GM19372 (cell line): ENCODE measurements around the gene FARP1.

Experiments
- ATAC-seq: cut with Tn5 transposase; IDR thresholded peaks from one replicate; pipeline ENCODE4 v1.9.1; 2021; ENCODE audit warnings: mild to moderate bottlenecking, low read depth, moderate library complexity; ENCODE audit not compliant: unreplicated experiment

Gene FARP1

DNA sequence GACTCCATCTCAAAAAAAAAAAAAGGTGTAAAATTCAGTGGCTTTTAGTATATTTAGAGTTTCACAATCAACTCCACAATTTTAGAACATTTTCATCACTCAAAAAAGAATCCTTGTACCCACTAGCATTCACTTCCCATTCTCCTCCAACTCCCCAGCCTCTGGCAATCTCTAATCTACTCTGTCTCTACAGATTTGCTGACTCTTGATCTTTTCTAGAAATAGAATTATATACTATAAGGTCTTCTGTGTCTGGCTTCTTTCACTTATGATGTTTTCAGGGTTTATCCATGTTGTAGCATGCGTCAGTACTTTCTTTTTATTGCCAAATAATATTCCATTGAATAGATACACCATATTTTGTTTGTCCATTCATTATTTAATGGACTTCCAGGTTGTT, 8.0 kb upstream of the FARP1 start:
- no peak for ATAC-seq

DNA sequence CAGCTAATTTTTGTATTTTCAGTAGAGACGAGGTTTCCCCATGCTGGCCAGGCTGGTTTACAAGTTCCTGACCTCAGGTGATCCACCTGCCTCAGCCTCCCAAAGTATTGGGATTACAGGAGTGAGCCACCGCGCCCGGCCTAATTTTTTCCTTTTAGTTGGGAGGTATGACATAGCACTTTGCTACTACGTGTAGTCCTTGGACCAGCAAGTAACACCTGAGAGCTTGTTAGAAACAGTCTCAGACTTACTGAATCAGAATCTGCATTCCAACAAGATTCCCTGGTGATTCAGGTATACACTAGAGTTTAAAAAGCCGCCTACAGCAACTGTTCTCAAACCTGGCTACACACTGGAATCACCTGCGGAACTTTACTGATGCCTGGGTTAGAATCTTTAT, 1.8 kb upstream of the FARP1 start:
- no peak for ATAC-seq

DNA sequence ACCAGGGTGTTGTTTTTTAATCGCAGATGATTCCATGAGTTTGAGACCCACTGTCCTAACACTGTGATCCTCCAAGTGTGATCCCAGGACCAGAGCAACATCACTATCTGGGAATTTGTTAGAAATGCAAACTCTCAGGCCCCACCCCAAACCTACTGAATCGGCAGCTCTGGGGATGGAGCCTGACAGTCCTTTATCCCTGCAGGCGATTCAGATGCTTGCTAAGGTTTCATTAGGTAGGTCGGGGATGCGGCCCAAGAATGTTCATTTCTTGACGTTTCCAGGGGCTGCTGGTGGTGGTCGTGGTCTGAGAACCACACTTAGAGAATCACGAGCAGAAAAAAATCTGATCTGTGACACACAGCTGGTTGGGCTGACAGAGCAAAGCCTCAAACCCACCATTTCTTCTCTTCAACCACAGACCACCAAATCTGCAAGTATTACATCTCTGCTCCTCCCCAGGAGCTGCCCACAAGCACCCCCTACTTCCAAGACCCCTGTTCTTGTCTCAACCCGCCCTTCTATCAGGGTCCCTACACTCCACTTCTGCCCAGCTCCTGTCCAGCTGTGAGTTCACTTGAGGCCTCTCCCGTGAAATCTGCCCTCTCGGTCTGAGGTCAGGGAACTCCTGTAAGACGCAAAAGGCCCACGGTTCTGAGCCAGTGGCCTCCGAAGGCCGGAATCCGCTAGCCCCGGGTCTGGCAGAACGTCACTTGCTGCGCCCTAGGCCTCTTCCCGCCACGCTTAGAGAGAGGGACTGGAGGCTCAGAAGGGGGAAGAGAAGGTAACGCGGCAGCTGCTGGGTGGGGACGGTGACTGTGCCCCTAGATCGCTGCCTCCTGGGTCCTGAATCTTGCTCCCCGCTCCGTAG, 1.1 kb upstream of the FARP1 start:
- ATAC-seq, result no peak

DNA sequence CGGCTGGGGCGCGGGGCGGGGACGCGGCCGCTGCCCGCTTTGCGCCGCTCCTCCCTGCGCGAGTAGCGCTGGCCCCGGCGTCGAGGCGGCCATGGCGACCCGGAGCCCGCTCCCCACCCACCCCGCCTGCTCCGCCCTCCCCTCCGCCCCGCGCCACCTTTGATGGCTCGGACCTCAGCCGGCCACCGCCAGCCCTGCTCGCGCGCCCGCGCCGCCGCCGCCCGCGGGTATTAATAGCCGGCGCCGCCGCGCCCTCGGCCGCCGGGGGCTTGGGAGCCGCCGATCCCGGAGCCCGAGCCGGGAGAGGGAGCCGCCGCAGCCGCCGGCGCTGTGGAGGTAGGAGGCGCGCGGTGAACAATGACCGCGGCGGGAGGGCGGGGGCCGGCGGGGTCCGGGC, 261 bp downstream of the FARP1 start:
- peak; percentile 33 for ATAC-seq

DNA sequence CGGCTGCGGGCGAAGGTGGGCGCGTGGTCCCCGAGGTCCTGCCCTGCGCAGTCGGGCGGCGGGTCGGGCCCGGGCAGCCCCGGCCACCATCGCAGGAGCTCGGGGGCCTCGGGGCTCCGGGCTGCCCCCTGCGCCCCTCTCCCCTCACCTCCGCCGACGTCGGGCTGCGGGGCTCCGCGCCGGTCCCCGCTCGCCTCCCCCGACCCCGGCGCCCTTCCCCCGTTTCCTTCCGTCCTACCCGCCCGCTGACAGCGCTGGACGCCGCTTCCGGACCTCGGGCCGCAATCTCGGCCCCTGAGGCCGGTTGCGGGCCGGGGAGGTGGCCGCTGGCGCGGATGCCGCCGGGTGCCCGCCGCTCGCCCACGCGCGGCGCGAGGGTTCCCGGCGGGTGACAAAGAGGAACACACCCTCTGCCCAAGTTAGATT, 720 bp downstream of the FARP1 start:
- peak; percentile 5 for ATAC-seq

DNA sequence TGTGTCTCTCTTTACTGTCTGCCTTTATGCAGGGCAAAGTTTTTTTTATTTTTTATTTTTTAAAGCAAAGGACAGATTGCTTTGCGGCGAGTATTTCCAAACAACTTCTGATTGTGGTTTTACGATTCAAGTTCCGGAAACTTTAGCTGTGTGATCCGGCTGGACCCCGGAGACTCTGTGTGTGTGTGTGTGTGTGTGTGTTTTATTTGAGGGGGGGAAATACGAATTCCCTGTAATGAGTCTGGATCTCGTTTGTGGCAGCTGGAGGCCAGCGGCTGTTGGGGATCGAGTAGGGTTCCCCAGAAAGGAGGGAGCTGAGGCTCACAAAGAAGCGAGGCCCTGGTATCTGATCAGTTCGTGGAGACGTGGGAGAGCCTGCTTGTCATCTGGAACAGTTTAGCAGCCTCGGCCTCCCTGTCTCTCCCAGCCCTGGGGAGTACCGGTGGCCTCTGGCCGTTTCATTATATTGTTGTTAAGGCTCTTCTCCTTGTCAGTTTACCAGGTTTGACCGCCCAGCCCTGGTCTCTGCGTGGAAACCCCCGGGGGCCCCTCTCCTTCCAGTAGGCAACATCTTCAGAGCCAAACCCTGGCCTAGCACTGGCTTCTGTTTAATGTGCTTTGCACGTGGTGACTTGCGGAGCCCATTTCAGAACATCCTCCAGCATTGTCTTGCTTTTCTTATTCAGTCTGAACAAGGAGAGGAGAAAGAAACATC, 1.3 kb downstream of the FARP1 start:
- no peak for ATAC-seq

DNA sequence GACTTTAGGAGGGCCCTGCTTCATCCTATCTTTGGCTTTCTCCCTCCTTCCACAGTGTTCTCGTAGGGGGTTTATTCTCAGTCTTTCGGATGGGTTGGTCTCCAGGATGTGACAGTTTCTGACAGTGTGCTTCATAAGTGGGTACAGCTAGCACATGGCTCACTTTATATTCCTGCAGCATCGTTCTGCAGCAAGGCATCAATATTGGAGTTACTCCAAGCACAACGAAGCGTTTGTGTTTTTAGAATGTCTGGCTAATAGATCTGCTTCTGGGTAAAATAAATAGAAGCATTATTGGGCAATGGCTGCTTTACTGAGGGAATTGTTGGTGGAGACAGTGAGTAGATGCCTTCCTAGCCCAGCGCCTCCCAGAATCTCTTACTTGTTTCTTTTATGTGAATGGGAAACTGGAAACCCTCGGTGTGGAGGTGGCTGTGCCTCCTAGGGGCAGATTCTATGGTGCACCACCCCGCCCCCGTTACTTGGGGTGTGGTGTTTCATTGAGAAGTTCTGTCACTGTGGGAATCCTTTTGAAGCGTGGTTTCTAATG, 2.0 kb downstream of the FARP1 start:
- ATAC-seq, result no peak

DNA sequence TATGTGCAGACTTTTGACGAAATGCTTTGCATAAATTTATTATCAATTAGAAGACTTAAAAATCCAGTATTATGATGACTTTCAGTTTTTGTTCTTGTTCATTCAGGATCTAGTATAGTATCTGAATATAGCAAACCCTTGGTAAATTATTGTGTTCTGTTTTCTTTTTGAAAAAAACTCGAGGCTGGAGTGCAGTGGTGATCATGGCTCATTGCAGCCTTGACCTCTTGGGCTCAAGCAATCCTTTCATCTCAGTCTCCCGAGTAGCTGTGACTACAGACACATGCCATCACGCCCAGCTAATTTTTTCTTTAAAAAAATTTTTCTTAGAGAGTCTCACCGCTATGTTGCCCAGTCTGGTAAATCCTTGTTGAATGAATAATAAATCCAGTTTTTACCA, 4.6 kb downstream of the FARP1 start:
- ATAC-seq, result no peak

DNA sequence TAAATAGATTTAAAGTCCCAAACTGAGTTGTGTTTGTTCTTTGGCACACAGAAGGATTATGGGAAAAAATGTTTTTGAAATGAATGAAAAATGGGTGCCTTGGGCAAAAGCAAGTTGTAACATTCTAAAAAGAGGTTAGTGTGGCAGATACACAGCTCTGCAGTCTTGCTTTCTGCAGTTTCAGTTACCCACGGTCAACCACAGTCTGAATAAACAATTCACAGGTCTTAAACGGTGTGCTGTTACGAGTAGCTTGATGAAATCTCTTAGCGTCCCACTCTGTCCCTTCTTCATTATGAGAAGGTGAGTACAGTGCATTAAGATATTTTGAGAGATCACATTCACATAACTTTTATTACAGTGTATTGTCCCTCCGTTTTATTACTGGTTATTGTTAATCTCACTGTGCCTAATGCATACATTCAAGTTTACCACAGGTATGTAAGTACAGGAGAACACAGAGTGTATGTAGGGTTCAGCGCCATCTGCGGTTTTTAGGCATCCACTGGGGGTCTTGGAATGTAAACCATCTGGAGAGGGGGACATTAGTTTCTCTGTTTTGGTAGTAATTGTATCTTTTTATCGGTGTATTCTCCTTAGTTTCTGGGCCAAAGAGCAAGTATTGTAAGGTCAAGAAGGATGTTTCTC, 8.1 kb downstream of the FARP1 start:
- no peak for ATAC-seq

DNA sequence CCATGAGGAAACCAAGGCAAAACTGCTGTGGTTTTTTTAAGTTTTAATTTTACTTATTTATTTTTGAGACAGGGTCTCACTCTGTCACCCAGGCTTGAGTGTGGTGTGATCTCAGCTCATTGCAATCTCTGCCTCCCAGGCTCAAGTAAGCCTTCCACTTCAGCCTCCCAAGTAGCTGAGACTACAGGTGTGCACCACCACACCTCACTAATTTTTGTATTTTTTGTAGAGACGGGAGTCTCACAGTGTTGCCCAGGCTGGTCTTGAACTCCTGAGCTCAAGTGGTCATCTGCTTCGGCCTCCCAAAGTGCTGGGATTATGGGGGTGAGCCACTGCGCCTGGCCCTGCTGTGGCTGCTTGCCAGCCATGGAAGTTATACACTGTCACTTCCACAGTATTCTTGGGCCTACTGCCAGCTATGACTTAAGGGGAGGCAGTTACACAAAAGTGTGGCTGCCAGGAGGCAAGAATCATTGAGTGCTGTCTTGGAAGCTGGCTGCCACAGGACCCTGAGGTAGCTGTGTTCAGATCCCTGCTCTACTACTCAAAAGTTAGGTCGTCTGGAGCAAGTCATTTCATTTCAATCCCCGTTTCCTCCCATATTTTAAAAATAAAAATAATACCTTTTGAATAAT, 12.7 kb downstream of the FARP1 start:
- no peak for ATAC-seq

DNA sequence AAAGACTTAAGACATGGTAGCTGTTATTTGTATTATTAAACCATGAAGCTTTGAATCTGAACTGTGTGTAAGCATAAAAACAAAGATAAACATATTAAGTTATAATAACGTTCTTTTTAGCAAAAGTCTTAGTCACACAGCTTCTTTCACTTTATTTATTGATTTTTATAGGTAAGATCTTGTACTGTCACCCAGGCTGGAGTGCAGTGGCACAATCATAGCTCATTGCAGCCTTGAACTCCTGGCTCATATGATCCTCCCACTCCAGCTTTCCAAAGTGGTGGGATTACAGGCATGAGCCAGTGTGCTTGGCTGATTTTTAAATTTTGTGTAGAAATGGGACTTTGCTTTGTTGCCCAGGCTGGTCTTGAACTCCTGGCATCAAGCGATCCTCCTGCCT, 13.4 kb downstream of the FARP1 start:
- no peak for ATAC-seq

DNA sequence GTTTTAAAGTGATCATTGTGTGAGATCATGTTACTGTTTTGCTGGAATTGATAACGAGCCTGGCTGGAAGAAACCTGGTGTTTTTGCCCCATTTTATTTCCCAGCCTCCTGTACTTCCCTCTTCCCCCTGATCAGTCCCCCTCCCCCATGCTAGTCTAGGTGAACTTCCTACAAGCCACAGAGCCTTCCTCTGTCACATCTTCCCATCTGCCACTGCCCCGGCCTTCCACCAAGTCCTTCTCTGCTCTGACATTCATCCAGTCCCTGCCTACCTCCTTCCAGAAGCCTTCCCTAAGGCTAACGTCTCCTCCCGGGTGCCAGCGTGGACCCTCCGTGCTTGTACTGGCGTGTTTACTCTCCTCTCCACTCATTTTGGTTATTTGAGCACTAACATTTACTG, 14.3 kb downstream of the FARP1 start:
- no peak for ATAC-seq

DNA sequence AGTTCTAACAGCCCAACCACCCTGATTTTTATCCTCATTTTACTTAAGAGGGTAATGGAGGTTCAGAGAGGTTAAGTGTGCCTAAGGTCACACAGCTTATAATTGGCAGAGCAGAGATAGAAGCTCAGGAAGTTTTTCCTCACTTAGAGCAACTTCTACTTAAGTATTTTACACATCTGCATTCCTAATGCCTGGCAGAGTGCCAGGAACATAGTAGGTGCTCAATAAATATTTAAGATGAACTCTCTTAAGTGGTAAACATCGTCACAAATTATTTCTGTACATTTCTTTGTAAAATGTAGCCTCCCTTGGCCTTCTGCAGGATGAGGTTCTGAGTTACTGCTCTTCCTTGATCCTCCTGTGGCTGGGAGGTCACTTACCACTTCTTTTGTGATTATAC, 14.7 kb downstream of the FARP1 start:
- no peak for ATAC-seq

DNA sequence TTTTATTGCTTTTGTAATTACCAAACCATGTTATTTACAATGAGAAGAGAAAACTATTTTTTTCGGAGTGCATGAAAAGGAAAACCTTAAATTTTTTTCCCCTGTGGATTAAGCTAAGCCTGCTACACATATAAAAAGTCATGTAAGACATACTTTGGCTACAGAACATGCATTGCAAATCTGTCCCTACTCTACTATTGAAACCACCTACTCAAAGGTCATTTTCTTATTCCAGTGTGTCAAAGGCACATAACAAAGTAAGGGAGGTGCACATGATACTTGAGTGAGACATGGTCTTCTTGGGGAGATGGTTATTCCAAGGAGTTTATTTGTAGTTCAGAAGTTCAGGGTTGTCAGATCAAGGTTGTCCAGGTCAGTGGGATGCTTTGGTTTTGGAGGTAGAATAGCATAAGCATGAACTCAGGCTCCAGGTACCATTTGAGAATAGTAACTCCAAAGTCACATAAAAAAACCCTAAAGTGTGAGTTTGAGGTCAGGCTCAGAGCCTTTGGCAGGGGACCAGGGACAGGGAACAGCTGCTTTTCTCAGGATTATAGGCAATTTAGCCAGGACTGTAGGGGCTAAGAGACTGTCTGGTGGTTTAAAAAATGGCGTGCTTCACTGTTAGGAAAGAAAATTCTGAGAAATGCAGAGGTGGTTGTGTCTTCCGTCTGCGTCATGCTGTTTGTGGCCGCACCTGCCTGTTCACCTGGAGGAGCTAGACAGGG, 15.4 kb downstream of the FARP1 start:
- ATAC-seq, result no peak

DNA sequence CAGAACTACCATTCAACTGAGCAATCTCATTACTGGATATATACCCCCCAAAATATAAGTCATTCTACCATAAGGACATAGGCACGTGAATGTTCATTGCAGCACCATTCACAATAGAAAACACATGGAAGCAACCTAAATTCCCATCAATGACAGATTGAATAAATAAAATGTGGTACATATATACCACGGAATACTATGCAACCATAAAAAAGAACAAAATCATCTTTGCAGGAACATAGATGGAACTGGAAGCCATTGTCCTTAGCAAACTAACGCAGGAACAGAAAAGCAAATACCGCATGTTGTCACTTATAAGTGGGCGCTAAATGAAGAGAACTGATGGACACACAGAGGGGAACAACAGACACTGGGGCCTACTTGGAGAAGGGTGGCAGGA, 20.0 kb downstream of the FARP1 start:
- ATAC-seq, result no peak

DNA sequence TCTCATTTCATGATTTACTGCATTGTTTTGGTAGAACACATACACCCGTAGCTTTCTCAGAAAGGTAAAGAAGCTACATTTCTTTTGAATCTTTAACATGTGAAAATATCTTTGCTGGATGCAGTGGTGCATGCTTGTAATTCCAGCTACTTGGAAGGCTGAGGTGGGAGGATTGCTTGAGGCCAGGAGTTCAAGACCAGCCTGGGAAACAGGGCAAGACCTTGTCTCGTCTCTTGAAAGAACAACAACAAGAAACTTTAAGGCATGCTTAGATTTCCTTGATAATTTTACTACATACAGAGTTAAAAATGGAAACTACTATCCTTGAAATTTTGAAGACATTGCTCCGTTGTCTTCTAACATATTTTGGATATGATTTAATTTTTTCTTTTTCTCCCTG, 26.4 kb downstream of the FARP1 start:
- ATAC-seq, result no peak

DNA sequence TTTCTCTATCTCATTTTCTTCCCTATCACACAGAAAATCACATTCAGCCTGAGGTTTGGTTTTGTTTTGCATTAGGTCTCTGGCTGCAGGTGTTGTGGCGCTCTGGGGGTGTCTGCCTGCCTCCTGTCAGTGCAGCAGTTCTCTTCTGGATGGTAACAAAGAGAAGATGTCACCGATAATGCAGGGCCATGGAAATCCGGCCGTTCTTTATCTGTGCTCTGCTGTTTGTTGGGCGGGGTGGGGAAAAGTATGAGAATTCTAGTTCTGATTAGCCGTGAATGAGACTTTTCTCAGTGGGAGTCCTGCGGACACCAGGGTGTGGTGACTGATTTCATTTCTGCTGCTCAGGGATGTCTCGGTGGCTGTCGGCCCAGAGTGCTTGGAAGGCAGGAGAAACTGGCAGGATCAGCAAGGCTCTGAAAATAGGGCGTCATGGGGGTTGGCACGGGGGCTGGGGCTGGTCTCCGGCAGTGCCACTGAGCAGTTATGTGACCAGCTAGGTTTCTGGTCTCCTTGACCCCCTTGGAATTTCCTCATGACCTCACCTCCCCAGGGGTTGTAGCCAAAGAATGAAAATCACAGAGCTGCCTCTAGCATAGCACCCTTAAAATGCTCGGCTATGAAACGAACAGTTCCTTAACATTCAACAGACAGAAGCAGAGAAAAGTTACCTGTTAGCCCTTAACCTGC, 29.2 kb downstream of the FARP1 start:
- ATAC-seq, result no peak

DNA sequence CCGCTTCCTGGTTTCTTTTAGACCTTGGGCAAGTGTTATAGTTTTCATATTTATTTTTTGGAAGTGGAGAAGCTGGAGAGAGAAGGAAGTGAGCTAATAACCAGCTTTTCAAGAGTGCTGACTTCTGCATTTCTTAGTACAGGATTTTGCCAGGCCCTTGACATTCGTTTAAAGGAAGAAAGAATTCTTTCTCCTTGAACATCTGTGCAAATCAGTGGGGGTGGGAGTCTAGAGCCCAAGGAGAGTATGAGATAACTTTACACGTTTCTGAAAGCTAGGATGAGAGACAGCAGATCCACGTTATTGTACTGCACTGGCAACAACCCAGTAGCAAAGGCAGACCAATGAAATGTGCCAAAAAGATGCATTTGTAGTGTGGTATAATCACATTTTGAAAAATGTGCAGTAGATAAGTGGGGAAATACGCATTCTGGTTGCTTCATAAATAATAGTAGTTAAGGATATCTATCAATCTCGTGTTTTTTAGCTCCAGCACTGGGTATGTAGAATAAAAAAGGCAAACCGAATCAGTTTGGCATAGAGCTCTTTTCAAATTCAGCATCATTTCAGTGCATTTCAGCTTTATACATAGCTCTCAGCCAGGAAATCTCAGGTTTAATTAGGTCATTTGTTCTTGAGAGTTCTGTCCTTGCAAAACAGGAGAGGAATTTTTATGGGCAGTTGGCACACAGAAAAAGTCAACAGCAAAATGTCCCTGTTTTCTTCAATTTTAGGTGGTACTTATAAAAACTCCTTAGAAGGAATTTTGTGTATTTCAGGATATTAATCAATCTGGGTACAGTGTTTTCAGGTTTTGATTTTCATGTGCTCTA, 29.9 kb downstream of the FARP1 start:
- ATAC-seq, result no peak
